Astrocyte (in vitro differentiated cells and primary cell): Measurements from ENCODE around the gene CYP4F22.

ENCODE experiments used
- EZH2 ChIP-seq: IDR thresholded peaks from 2 replicates; pipeline ENCODE4 v1.6.1; 2012; ENCODE audit warnings: mild to moderate bottlenecking, low read length, inconsistent platforms; ENCODE audit not compliant: insufficient read depth
- TF ChIP-seq, protein P1 (sequence below): IDR thresholded peaks from 2 replicates; pipeline ENCODE4 v1.5.1; 2011; ENCODE audit warnings: low read depth, mild to moderate bottlenecking, inconsistent platforms, low read length, moderate library complexity; ENCODE audit not compliant: insufficient read depth

DNA sequence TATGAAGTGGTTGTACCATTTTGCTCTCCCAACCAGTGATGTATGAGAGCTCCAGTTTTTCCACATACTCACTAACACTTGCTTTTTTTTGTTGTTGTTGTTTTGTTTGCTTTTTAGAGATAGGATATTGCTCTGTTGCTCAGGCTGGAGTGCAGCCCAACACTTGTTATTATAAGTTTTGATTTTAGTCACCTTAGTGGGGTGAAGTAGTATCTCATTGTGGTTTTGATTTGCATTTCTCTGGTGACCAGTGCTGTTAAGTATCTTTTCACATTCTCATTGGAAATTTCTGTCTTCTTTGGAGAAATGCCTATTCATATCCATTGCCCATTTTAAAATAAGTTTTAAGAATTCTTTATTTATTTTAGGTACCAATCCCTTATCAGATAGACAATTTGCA is 31.3 kb downstream of the CYP4F22 start:
- TF ChIP-seq, protein P1, sequence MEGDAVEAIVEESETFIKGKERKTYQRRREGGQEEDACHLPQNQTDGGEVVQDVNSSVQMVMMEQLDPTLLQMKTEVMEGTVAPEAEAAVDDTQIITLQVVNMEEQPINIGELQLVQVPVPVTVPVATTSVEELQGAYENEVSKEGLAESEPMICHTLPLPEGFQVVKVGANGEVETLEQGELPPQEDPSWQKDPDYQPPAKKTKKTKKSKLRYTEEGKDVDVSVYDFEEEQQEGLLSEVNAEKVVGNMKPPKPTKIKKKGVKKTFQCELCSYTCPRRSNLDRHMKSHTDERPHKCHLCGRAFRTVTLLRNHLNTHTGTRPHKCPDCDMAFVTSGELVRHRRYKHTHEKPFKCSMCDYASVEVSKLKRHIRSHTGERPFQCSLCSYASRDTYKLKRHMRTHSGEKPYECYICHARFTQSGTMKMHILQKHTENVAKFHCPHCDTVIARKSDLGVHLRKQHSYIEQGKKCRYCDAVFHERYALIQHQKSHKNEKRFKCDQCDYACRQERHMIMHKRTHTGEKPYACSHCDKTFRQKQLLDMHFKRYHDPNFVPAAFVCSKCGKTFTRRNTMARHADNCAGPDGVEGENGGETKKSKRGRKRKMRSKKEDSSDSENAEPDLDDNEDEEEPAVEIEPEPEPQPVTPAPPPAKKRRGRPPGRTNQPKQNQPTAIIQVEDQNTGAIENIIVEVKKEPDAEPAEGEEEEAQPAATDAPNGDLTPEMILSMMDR: no peak
- TF ChIP-seq EZH2: no peak
